WERI-Rb-1 (cell line): ENCODE measurements around the gene TMEM183A.

ENCODE experiments used
- DNase-seq: peaks from one replicate; pipeline ENCODE4 v3.0.0-alpha.2; 2020
- H3K27ac ChIP-seq: fragments of 250-450 bp; sonication (Bioruptor Pico); 2 replicates; pipeline ENCODE4 v1.5.1; 2020; ENCODE audit warnings: mild to moderate bottlenecking, moderate library complexity
- H3K27me3 ChIP-seq: fragments of 250-450 bp; sonication (Bioruptor Pico); 2 replicates; pipeline ENCODE4 v1.5.1; 2021; ENCODE audit warnings: mild to moderate bottlenecking, low read depth, moderate library complexity; ENCODE audit not compliant: insufficient read depth, severe bottlenecking
- H3K36me3 ChIP-seq: fragments of 250-450 bp; sonication (Bioruptor Pico); 2 replicates; pipeline ENCODE4 v1.5.1; 2020; ENCODE audit warnings: mild to moderate bottlenecking, moderate library complexity
- H3K4me3 ChIP-seq: 2 replicates; pipeline ENCODE4 v1.5.1; 2011; ENCODE audit warnings: low read depth, mild to moderate bottlenecking, control low read depth, low read length
- H3K9me3 ChIP-seq: fragments of 250-450 bp; sonication (Bioruptor Pico); 2 replicates; pipeline ENCODE4 v1.5.1; 2021; ENCODE audit warnings: mild to moderate bottlenecking, moderate library complexity; ENCODE audit not compliant: severe bottlenecking
- TF ChIP-seq, protein P1 (sequence below): IDR thresholded peaks from 2 replicates; pipeline ENCODE4 v1.5.1; 2011; ENCODE audit warnings: low read depth, mild to moderate bottlenecking, control low read depth, inconsistent platforms, low read length

Gene TMEM183A

DNA sequence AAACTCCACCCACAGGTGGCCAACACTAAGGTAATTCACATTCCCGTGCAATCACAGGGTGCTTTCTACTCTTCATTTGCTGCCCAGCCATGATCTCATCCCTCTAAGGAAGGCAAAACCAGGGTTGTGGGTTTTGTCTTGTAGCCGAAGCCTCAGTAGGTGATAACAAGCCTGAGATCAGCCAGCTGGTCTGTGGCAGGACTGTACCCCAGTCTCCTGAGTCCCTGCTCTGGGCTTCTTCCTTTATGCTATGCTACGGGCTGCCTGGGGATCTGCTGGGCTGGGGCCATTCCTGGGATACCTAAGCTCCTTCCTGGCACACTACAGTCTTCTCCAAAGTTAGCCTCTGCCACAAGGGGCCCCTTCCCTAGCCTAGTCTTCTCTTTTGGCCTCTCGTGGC, 29.0 kb downstream of the TMEM183A start:
- H3K36me3 ChIP-seq, result peaks cover 30% of the 10 kb centered on the region
- peak; percentile 33 for DNase-seq
- no peaks in the 10 kb centered on the region for H3K27me3 ChIP-seq
- H3K9me3 ChIP-seq, result no peaks in the 10 kb centered on the region
- H3K4me3 ChIP-seq, result no peak overlapping the region
- TF ChIP-seq, protein P1, sequence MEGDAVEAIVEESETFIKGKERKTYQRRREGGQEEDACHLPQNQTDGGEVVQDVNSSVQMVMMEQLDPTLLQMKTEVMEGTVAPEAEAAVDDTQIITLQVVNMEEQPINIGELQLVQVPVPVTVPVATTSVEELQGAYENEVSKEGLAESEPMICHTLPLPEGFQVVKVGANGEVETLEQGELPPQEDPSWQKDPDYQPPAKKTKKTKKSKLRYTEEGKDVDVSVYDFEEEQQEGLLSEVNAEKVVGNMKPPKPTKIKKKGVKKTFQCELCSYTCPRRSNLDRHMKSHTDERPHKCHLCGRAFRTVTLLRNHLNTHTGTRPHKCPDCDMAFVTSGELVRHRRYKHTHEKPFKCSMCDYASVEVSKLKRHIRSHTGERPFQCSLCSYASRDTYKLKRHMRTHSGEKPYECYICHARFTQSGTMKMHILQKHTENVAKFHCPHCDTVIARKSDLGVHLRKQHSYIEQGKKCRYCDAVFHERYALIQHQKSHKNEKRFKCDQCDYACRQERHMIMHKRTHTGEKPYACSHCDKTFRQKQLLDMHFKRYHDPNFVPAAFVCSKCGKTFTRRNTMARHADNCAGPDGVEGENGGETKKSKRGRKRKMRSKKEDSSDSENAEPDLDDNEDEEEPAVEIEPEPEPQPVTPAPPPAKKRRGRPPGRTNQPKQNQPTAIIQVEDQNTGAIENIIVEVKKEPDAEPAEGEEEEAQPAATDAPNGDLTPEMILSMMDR, result no peak
- H3K27ac ChIP-seq, result peak overlapping the region; percentile 34

DNA sequence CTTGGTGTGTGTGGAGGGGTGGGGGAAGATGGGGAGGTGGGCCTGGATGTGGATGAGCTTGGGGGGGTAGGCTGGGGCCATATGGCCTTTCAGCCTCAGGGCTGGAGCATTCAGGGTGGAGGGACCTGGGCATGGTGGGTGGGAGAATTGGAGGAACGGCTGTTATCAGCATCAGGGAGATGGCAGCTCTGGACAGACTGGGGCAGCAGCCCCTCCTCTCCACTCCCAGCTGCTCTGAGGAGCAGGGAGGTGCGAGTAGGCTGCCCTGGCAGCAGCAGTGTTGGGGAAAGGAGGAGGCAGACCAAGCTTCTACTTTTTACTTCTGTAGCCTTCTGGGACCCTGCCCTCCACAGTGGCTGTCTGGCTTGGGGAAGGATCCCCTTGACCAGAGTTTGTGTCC, 29.4 kb downstream of the TMEM183A start:
- peaks cover 29% of the 10 kb centered on the region for H3K36me3 ChIP-seq
- no peaks in the 10 kb centered on the region for H3K27me3 ChIP-seq
- H3K9me3 ChIP-seq, result no peaks in the 10 kb centered on the region
- DNase-seq, result peak; percentile 39
- H3K4me3 ChIP-seq, result no peak overlapping the region
- TF ChIP-seq, protein P1, result no peak
- H3K27ac ChIP-seq, result peak overlapping the region; percentile 34

DNA sequence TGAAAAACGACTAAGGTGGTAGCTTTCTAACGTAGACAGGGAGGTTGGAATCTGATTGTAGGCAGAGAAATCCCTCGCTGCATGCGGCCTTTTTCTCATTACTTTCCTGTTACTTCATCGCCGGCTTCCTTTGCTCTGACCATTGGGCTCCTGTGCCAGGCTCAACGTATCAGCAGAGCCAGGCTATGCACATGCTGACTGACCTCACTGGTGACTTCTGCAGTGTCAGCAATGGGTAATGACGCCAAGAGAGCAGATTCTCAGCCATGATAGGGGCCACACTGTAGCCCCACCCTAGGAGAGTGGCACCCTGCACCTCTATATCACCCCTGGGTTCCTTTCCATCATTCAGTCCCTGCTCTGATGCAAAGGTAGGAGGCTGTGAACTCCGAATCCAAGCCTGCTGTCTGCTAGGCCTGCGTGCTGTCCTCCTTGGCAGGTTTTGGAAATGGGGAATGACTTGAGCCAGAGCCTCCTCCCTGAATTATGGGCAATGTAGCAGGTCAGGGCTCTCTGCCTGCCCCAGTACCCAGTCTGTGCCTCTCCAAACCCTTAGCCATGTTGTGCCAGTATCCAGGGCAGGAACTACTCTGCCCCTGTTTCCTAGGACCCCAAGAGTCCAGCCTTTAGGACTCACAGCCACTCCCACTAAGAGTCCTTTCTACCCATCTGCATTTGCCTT, 30.5 kb downstream of the TMEM183A start:
- H3K27ac ChIP-seq, result no peak overlapping the region
- H3K36me3 ChIP-seq, result peaks cover 38% of the 10 kb centered on the region
- no peak overlapping the region for H3K4me3 ChIP-seq
- no peaks in the 10 kb centered on the region for H3K9me3 ChIP-seq
- TF ChIP-seq, protein P1, result no peak
- DNase-seq, result peak; percentile 7
- no peaks in the 10 kb centered on the region for H3K27me3 ChIP-seq

DNA sequence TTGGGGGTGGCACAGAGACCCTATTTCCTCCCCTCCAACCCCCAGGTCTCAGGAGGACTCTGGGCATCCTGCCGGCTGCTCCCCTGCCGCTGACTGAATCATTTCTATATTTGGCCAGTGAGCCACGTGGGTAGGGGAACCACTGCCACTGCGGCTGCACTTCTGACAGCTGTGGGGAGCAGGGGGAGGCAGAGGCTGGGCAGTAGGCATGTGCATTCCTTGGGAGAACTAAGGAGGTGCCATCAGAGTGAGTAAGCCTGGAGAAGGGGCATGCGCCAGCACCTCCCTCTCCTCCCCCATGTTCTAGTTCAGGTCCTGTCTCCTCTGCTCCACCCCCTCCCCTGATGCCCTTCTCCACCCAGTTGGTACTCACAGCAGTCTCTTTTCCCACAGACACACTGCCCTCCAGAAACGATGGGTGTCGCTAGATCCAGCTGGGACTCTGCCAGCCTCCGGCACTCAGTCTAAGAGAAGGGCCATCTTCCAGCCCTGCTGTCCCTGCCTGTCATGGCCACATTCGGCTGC, 31.1 kb downstream of the TMEM183A start:
- Histone ChIP-seq H3K36me3 (peaks cover 45% of the 10 kb centered on the region), H3K9me3 (no peaks in the 10 kb centered on the region), H3K4me3 (no peak overlapping the region), H3K27me3 (no peaks in the 10 kb centered on the region), H3K27ac (no peak overlapping the region)
- peak; percentile 9 for DNase-seq
- TF ChIP-seq, protein P1, result no peak

DNA sequence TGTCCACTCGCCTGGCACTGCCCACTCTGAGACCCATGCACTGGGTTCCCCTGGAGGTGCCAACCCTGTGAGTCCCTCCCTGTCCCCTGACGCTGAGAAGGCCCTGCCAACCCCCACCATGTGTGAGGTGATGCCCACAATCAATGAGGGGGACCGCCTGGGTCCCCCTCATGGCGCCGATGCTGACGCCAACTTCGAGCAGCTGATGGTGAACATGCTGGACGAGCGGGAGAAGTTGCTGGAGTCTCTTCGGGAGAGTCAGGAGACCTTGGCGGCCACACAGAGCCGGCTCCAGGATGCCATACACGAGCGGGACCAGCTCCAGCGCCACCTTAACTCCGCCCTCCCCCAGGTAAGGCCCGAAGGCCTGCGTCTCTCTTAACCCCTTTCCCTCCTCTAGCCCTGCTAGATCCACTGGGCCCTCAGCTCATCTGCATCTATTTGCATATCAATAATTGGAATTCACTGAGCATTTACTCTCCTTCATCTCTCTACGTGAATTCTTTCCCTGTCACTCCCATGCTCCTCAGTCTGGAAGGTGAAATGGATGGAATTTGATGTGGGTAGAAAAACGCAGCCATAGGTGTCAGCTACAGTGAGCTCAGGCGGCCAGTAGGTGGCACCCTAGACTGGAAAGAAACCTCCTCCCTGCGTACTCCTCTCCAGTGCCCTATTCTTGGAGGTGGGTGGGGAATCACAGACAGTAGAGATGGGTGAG, 31.9 kb downstream of the TMEM183A start:
- peak; percentile 94 for DNase-seq
- Histone ChIP-seq H3K36me3 (peaks cover 52% of the 10 kb centered on the region), H3K4me3 (no peak overlapping the region), H3K27ac (no peak overlapping the region), H3K27me3 (no peaks in the 10 kb centered on the region), H3K9me3 (no peaks in the 10 kb centered on the region)
- TF ChIP-seq, protein P1, result peak; percentile 100
